Endometrial microvascular endothelial cells (primary cell): ENCODE results near the gene CPXCR1. TPM values are rescaled to one million over a fixed set of nuclear protein-coding genes. Genes with fewer than 3 reads are reported as not detected.
"Not testable (repeated sequence)": the region's sequence is repeated elsewhere in the genome, so short reads cannot be mapped to it uniquely, and the experiment has no call there.

Source experiments
- in situ Hi-C: cut with HindIII; loops from 2 replicates; pipeline ENCODE4 v1.10.0; 2017; ENCODE audit warnings: low sequenced_read_pairs, low pct_unique_long_range_greater_than_20kb; ENCODE audit errors: inconsistent ontology term
- total RNA-seq: library from RNA; depleted of rRNA; stranded (reverse); fragments of >200 nt; gene quantifications from one replicate; pipeline ENCODE4 v1.2.3, GENCODE V29; 2015; ENCODE audit errors: inconsistent ontology term

The CPXCR1 gene
- total RNA-seq = not detected

GRCh38 chrX:88746925-88747324 is at the start of gene CPXCR1:
TSS of gene CPXCR1 (plus strand) at chrX:88747225. CDS start at chrX:88753415, 6,190 bp downstream.
- in situ Hi-C loops = no loop called here

GRCh38 chrX:88735835-88736234 is 11.2 kb upstream of the CPXCR1 start:
- in situ Hi-C loops = no loop called here

GRCh38 chrX:88746215-88746614 is 810 bp upstream of the CPXCR1 start:
- in situ Hi-C loops = not testable (repeated sequence)

- in situ Hi-C loops = not testable (repeated sequence)
These were observed 5.3 kb downstream of the CPXCR1 start for GRCh38 chrX:88752339-88752738.

- in situ Hi-C loops = no loop called here
These were observed 42.8 kb downstream of the CPXCR1 start for GRCh38 chrX:88789825-88790224.
